CD4-positive, alpha-beta T cell treated with Interleukin-17A for 1 hour (primary cell): Measurements from ENCODE around the gene SF3B6.

ENCODE experiments used
- DNase-seq: peaks from one replicate; pipeline ENCODE4 v3.0.0-alpha.2; 2020

The SF3B6 gene

GRCh38 chr2:24018241-24018640 is 57.9 kb downstream of the SF3B6 start:
- DNase-seq = no peak

GRCh38 chr2:24017711-24018110 is 58.4 kb downstream of the SF3B6 start:
- no peak for DNase-seq
